SK-N-SH (cell line): ENCODE data around the gene MPHOSPH9. TPM values are rescaled to one million over a fixed set of nuclear protein-coding genes. Genes with fewer than 3 reads are reported as not detected.
A peak's percentile ranks its signal among the peaks of the same experiment; 100 is the strongest.

Experiments
- CTCF ChIA-PET: fragments of 300-600, 350-600 bp; formaldehyde crosslinking; extraction: SDS; loops from one replicate; lab custom pipeline; 2021; lab: Yijun Ruan, JAX
- POLR2A ChIA-PET: fragments of 350-600 bp; sonication (Branson Sonifier 250); formaldehyde crosslinking; extraction: SDS; loops from one replicate; lab custom pipeline; 2020; ENCODE audit warnings: antibody characterized with exemption, inconsistent platforms; lab: Yijun Ruan, JAX
- DNase-seq: peaks from one replicate; pipeline ENCODE4 v3.0.0; 2012
- H2AFZ ChIP-seq: fragments of 200-600 bp; sonication (generic); 2 replicates; pipeline ENCODE4 v1.8.1; 2016; ENCODE audit warnings: antibody characterized with exemption, mild to moderate bottlenecking, low read depth
- H3F3A ChIP-seq: fragments of 200-600 bp; sonication (generic); replicated peaks from 2 replicates; pipeline ENCODE3; 2016; ENCODE audit warnings: antibody characterized with exemption, mild to moderate bottlenecking; ENCODE audit not compliant: insufficient read depth
- H3K27ac ChIP-seq, 2 experiments: fragments of 200-500 bp in 1 of 2; fragments of 200-600 bp in 1 of 2; sonication (Bioruptor generic) in 1 of 2; sonication (generic), shearing (Covaris generic) in 1 of 2; 2 replicates each; pipeline versions ENCODE4 v1.5.1 to v1.6.1; 2014 to 2016; ENCODE audit warnings: low read depth in 2 of 2, inconsistent platforms in 1 of 2, low read length in 1 of 2, mild to moderate bottlenecking in 1 of 2, mixed read lengths in 1 of 2
- H3K27me3 ChIP-seq: fragments of 200-600 bp; sonication (generic), shearing (Covaris generic); 2 replicates; pipeline ENCODE4 v1.6.1; 2016; ENCODE audit warnings: mixed run types; ENCODE audit not compliant: insufficient read depth
- H3K36me3 ChIP-seq, 2 experiments: fragments of 200-500 bp in 1 of 2; fragments of 200-600 bp in 1 of 2; sonication (Bioruptor generic) in 1 of 2; sonication (generic) in 1 of 2; replicated peaks in 1 of 2; 2 replicates each; pipeline versions ENCODE3 to v1.5.1; 2014 to 2016; ENCODE audit warnings: low read length in 1 of 2, mild to moderate bottlenecking in 1 of 2; ENCODE audit not compliant: insufficient read depth in 2 of 2, control insufficient read depth in 1 of 2
- H3K4me1 ChIP-seq, 2 experiments: fragments of 200-500 bp in 1 of 2; fragments of 200-600 bp in 1 of 2; sonication (Bioruptor generic) in 1 of 2; sonication (generic), shearing (Covaris generic) in 1 of 2; 2 replicates each; pipeline versions ENCODE4 v1.5.1 to v1.6.1; 2014 to 2016; ENCODE audit warnings: low read depth in 1 of 2, low read length in 1 of 2, mixed run types in 1 of 2; ENCODE audit not compliant: insufficient read depth in 2 of 2, control insufficient read depth in 1 of 2
- H3K4me2 ChIP-seq: fragments of 200-600 bp; sonication (generic), shearing (Covaris generic); 2 replicates; pipeline ENCODE4 v1.6.1; 2017; ENCODE audit warnings: mixed run types
- H3K4me3 ChIP-seq, 2 experiments: fragments of 200-500 bp in 1 of 2; fragments of 200-600 bp in 1 of 2; sonication (Bioruptor generic) in 1 of 2; sonication (generic), shearing (Covaris generic) in 1 of 2; 2 replicates each; pipeline versions ENCODE4 v1.5.1 to v1.8.1; 2014 to 2016; ENCODE audit warnings: low read depth in 2 of 2, inconsistent platforms in 1 of 2, low read length in 1 of 2, mild to moderate bottlenecking in 1 of 2, mixed read lengths in 1 of 2, moderate library complexity in 1 of 2
- H3K79me2 ChIP-seq: fragments of 200-600 bp; sonication (generic); 2 replicates; pipeline ENCODE4 v1.8.1; 2017; ENCODE audit warnings: mild to moderate bottlenecking; ENCODE audit not compliant: insufficient read depth
- H3K9ac ChIP-seq: fragments of 200-600 bp; sonication (generic); 2 replicates; pipeline ENCODE4 v1.6.1; 2017; ENCODE audit warnings: mixed run types
- H3K9me2 ChIP-seq: fragments of 200-600 bp; sonication (generic); 2 replicates; pipeline ENCODE4 v1.6.1; 2017; ENCODE audit warnings: mixed run types
- H3K9me3 ChIP-seq: fragments of 200-600 bp; sonication (generic); 2 replicates; pipeline ENCODE4 v1.6.1; 2017; ENCODE audit warnings: mixed run types, mild to moderate bottlenecking, moderate library complexity
- H4K20me1 ChIP-seq: fragments of 200-600 bp; sonication (generic); 2 replicates; pipeline ENCODE4 v1.6.1; 2017; ENCODE audit warnings: mild to moderate bottlenecking, mixed run types; ENCODE audit not compliant: insufficient read depth
- CTCF ChIP-seq: fragments of 200-600 bp; sonication (generic); IDR thresholded peaks from 2 replicates; pipeline ENCODE4 v1.6.1; 2017; ENCODE audit warnings: antibody characterized with exemption, mild to moderate bottlenecking, moderate library complexity
- ELF1 ChIP-seq: IDR thresholded peaks from 2 replicates; pipeline ENCODE4 v1.4.0; 2012
- EP300 ChIP-seq, 2 experiments: IDR thresholded peaks; 2 replicates each; pipeline versions ENCODE4 v1.4.0 to v1.6.1; 2012; ENCODE audit warnings: borderline replicate concordance in 1 of 2, low read depth in 1 of 2, low read length in 1 of 2
- FOSL2 ChIP-seq: IDR thresholded peaks from 2 replicates; pipeline ENCODE4 v1.4.0; 2012; ENCODE audit warnings: low read depth, mild to moderate bottlenecking, moderate library complexity, borderline replicate concordance
- JUND ChIP-seq: IDR thresholded peaks from 2 replicates; pipeline ENCODE4 v1.4.0; 2012
- MAX ChIP-seq: IDR thresholded peaks from 2 replicates; pipeline ENCODE4 v1.4.0; 2012; ENCODE audit warnings: low read depth
- MEF2A ChIP-seq: IDR thresholded peaks from 2 replicates; pipeline ENCODE4 v1.4.0; 2012; ENCODE audit warnings: low read depth, borderline replicate concordance
- MXI1 ChIP-seq: IDR thresholded peaks from 2 replicates; pipeline ENCODE4 v1.6.1; 2012; ENCODE audit warnings: mild to moderate bottlenecking, low read depth, low read length, improper control_type of control experiment
- NFIC ChIP-seq: IDR thresholded peaks from 2 replicates; pipeline ENCODE4 v1.4.0; 2012; ENCODE audit warnings: borderline replicate concordance
- POLR2AphosphoS5 ChIP-seq: IDR thresholded peaks from 2 replicates; pipeline ENCODE4 v1.6.1; 2012; ENCODE audit warnings: low read depth, low read length
- REST ChIP-seq: IDR thresholded peaks from 2 replicates; pipeline ENCODE4 v1.6.1; 2012; ENCODE audit warnings: mild to moderate bottlenecking, low read depth, low read length, moderate library complexity
- RFX5 ChIP-seq: IDR thresholded peaks from 2 replicates; pipeline ENCODE4 v1.6.1; 2012; ENCODE audit warnings: mild to moderate bottlenecking, improper control_type of control experiment, low read length
- RXRA ChIP-seq: IDR thresholded peaks from 2 replicates; pipeline ENCODE4 v1.4.0; 2012; ENCODE audit warnings: low read depth, mild to moderate bottlenecking, borderline replicate concordance
- SIN3A ChIP-seq: IDR thresholded peaks from 2 replicates; pipeline ENCODE4 v1.6.1; 2012; ENCODE audit warnings: low read depth, mild to moderate bottlenecking, low read length, moderate library complexity, borderline replicate concordance
- TAF1 ChIP-seq: IDR thresholded peaks from 2 replicates; pipeline ENCODE4 v1.6.1; 2012; ENCODE audit warnings: low read depth, mild to moderate bottlenecking, low read length, moderate library complexity, borderline replicate concordance
- TCF12 ChIP-seq: IDR thresholded peaks from 2 replicates; pipeline ENCODE4 v1.4.0; 2012
- TEAD4 ChIP-seq: IDR thresholded peaks from 2 replicates; pipeline ENCODE4 v1.4.0; 2012; ENCODE audit warnings: mild to moderate bottlenecking, borderline replicate concordance; ENCODE audit not compliant: insufficient read depth
- USF1 ChIP-seq: IDR thresholded peaks from 2 replicates; pipeline ENCODE4 v1.4.0; 2012; ENCODE audit warnings: low read depth, borderline replicate concordance
- YY1 ChIP-seq: IDR thresholded peaks from 2 replicates; pipeline ENCODE4 v1.4.0; 2012; ENCODE audit warnings: low read depth, mild to moderate bottlenecking
- ZBTB33 ChIP-seq: IDR thresholded peaks from 2 replicates; pipeline ENCODE4 v1.4.0; 2012; ENCODE audit warnings: low read depth, borderline replicate concordance
- WGBS: methylation state at CpG from one replicate; pipeline ENCODE4 v1.1.6; 2017; ENCODE audit warnings: low lambda C conversion rate; 5-methylcytosine and 5-hydroxymethylcytosine counted together
- polyA plus RNA-seq, 3 experiments: library from polyadenylated mRNA; depleted of rRNA; stranded (reverse); fragments of >200 nt; gene quantifications; 2 replicates each; pipeline ENCODE4 v1.2.3, GENCODE V29; 2012
- TF ChIP-seq, protein P1 (sequence below): IDR thresholded peaks from 2 replicates; pipeline ENCODE4; 2012

MPHOSPH9 gene
- polyA plus RNA-seq, 1 of the 3 experiments (the other 2 are of a cell fraction) = 9.0 TPM

DNA sequence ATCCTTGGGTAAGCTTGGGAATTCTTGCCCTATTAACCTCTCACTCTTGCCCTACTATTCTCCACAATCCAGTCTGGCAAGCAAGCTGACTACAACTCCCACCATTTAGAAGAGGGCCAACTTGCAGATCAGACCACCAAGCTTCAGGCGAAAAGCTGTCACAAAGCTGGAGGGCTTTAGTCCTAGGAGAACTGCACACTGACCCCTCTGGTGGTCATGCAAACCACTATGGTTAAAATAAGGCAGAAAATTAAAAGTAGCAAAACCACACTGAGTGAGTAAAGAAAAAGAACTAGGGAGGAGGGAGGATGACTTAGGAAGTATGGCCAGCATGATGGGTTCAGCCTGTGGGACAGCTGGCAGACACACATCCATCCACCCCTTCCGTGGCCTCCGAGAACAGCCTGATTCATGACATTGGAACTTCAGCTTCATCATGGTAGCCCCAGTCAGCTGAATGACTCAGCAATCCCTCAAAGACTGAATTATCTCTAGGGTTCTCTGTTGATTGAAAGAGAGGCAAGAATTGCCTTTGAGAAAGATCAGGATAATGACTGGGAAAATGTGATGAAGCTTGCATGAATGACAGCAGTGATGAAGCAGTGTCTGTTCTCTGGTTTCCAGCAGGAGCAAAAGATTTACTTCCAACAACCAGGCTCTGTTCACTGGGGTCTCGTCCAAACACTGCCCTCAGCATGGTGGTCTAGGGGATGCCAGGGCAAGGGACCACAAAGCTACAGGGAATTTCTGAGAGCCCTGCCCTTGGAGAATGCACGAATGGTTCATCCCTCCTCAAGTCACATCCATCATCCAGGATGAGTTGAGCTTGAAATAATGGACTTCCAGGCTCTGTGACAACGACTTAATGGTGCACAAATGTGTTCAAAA, 106.4 kb downstream of the MPHOSPH9 start:
- H3K4me1 ChIP-seq = peaks cover 2 to 12% of the 10 kb centered on the region in 2 experiments; a peak in 2 of 4 replicates
- H3K9ac ChIP-seq = peak overlapping the region; percentile 19; the same call in 1 of the 2 replicates
- peak overlapping the region; percentile 63 for H3K4me2 ChIP-seq
- no peaks in the 10 kb centered on the region for H4K20me1 ChIP-seq
- peak overlapping the region; percentile 40 to 87; a peak in 3 of 4 replicates for H3K27ac ChIP-seq
- CTCF ChIA-PET = interaction anchor here (0.9 to 1.8 kb wide), 3 partner anchors 8 to 20 kb away, joined by 3 to 5 read pairs (median 3); no protein-coding TSS in a partner anchor
- no peak for DNase-seq
- H3K79me2 ChIP-seq = peaks cover 22% of the 10 kb centered on the region
- no peaks in the 10 kb centered on the region for H3K9me2 ChIP-seq
- no peaks in the 10 kb centered on the region for H3K36me3 ChIP-seq
- POLR2A ChIA-PET = no interaction called here
- H3K27me3 ChIP-seq = no peaks in the 10 kb centered on the region
- H2AFZ ChIP-seq = peak overlapping the region; percentile 14; the same call in 1 of the 2 replicates
- peaks cover 15% of the 10 kb centered on the region for H3F3A ChIP-seq
- no peaks in the 10 kb centered on the region for H3K9me3 ChIP-seq
- 33% methylated on average over 6 of the region's 6 CpGs for WGBS
- H3K4me3 ChIP-seq = no peak overlapping the region
- TF ChIP-seq MXI1 (no peak), ZBTB33 (no peak), SIN3A (peak; percentile 85; the same call in 1 of the 2 replicates), MAX (peak; percentile 84), RXRA (peak; percentile 89; the same call in 1 of the 2 replicates), JUND (peak; percentile 96), TAF1 (peak; percentile 22; the same call in 1 of the 2 replicates), POLR2AphosphoS5 (peak; percentile 60; the same call in 1 of the 2 replicates), EP300 (IDR thresholded peaks at IDR 0.05; ENCODE audit: borderline replicate concordance in 1 of 2, low read depth in 1 of 2, low read length in 1 of 2) (peak in 1 of 2 experiments; percentile 90; a peak in 2 of 4 replicates), RFX5 (no peak), USF1 (no peak), FOSL2 (peak; percentile 98), ELF1 (peak; percentile 29; the same call in 1 of the 2 replicates), CTCF (peak; percentile 59), TEAD4 (peak; percentile 66; the same call in 1 of the 2 replicates), YY1 (peak; percentile 53; the same call in 1 of the 2 replicates), MEF2A (no peak), REST (peak; percentile 59; the same call in 1 of the 2 replicates), NFIC (peak; percentile 75), TCF12 (peak; percentile 95)
- TF ChIP-seq, protein P1, sequence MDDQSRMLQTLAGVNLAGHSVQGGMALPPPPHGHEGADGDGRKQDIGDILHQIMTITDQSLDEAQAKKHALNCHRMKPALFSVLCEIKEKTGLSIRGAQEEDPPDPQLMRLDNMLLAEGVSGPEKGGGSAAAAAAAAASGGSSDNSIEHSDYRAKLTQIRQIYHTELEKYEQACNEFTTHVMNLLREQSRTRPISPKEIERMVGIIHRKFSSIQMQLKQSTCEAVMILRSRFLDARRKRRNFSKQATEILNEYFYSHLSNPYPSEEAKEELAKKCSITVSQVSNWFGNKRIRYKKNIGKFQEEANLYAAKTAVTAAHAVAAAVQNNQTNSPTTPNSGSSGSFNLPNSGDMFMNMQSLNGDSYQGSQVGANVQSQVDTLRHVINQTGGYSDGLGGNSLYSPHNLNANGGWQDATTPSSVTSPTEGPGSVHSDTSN = peak; percentile 96
